GM04503 (cell line): ENCODE data around the gene NAT16.

Experiments
- DNase-seq: peaks from one replicate; pipeline ENCODE4 v3.0.0-alpha.2; 2012; ENCODE audit warnings: low read depth

NAT16 gene

DNA sequence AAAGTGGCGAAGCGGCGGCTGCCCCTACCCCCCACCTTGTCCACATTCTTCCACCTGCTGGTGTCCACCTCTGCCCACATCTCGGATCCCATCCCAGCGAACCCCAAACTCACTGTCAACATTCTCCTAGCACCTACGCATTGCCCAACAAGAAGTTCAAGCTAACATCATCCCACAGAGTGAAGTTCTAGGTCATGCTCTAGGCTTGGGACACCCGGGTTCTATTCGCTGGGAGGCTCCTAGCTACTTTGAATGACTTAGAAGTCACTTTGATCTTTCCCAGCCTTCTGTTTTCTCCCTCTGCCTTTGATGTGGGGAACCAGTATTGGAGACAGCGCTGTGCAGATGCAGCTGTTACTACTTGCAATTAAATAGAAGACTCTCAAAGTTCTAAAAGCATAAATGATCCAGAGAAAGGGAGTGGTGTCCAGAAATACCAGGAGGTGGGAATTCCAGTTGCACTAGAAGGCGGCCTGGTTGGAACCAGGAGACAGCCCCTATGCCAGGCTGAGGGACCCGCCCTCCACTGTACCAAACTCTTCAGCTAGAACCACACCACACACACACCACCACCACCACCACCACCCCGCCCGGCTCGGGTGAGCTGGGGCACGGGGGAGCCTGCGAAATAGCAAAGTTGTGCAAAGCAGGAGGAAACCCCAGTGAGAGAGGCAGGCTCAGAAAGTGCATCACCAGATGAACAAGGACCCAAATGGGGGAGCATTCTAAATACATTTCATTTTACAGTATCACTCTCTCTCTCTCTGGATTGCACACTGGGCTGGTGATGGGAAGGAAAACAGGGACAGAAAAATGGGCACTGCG lies 9.3 kb downstream of the NAT16 start:
- no peak for DNase-seq

DNA sequence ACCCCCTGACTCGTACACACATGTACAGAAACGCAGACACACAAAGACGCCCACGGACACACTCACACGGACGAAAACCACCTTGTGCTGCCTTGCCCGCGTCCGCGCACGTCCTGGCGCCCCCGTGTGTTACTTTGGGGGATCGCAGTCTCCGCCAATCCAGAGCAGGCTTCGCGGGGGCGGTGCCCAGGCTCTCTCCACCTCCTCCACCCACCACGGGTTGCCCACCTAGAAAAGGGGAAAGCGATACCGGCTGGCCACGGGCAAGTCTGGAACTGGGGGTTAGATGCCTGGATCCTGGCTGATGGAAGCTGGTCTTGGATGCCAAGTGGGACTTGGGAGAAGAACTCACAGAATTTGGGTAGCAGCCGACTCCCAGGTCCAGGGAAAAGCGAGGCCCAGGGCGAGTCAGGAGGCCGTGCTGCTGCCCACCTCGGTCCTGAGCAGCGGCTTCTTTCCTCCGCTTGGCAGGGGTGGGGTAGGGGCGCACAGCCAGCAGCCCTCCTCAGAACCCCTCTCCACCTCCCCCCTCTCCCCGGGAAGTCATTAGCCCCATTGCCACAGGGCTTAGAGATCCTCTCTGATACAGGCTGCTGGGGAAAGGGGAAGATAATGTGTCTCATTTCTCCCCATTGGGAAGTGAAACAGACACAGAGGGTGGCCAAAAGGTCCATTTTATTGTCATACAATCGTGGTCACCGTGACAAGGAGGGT lies 10.1 kb downstream of the NAT16 start:
- DNase-seq: no peak

DNA sequence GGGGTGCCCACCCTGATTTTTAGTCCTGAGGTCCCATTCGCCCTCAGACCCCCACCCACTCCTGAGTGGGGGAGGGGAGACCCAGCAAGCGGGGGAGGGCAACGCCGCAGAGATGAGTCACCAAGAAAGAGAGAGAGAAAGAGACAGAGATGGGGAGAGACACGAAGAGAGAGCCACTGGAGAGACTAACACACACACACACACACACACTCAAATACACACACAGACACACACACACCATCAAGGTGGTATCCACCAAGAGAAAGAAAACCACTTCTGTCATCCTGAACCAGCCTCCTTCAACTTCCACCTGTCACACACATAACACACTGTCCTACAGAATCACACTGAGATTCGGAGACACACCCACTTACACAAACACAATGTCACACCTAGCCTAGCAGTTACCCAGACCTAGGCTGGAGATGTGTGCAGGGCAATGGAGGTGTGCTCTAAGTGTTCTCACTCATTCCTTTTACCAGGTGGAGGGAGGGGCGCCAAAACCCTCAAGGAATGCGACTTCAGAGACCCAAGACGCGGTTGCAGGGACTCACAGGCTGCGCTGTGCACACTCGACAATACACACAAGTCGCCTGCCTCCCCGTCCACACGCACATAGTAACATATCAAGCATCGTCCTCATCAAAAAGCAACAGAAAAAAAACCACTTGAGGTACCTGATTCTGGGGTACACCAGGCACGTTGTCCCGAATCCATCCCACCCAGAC lies 10.8 kb downstream of the NAT16 start:
- DNase-seq: no peak

DNA sequence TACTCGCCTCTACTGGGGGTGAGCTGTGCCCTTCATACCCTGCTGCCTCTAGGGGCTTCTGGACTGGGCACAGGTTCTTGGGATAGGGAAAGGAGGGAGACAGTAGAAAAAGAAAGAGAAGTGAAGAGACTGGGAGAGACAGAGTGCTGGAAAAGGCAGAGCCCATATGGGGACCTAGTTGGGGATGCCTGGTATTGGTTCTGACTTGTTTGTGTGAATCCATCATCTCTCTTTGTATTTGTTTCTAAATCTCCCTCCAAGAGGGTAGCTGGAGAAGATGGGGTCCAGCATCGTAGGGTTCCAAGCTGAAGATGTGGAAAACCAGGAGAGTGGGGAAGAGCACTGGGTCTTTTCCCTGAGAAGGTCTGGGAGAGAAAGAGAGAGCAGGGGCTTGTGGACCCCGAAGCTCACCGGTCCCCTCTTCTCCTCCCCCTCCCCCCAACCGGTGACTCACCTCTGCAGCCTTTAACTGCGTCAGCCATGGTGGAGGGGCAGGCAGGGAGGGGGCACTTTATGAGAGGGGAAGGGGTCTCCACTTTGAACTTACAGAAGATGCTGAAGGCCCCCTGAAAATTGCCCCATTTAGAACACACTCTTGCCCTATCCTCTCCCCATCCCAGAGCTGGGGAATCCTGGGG lies 11.6 kb downstream of the NAT16 start:
- DNase-seq: no peak

DNA sequence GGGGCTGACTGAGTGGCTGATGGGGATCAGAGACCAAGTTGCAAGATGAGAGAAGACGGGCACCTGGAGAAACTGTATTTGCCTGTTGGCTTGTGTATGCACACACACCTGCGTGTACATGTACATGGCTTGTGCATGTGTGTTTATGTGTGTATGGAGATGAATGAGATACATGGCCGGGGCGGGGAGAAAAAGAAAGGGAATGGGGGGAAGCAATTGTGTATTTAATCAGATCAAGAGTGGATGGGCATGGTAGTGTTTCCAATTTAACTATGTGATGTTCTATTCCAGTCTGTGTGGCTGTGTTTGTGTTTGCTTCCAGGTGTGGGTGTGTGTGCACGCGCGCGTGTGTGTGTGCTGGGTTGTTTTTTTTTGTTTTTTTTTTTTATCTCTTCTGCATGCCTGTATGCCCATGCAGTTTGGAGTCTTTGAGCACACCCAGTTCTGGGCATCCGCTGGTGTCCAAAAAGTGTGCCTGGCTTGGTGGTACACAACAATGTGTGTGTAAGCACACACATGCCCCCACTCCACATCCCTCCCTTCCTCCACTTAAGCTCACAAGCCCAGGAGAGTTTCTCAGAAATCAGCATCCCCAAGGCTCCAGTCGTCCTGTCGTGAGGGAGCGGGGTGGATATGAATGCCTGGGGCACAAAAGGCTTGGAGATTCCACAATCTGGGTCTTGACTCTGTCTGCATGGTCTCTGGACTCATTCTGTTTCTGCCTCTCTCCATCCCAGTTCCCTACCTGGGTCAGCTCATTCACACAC lies 12.3 kb downstream of the NAT16 start:
- no peak for DNase-seq

DNA sequence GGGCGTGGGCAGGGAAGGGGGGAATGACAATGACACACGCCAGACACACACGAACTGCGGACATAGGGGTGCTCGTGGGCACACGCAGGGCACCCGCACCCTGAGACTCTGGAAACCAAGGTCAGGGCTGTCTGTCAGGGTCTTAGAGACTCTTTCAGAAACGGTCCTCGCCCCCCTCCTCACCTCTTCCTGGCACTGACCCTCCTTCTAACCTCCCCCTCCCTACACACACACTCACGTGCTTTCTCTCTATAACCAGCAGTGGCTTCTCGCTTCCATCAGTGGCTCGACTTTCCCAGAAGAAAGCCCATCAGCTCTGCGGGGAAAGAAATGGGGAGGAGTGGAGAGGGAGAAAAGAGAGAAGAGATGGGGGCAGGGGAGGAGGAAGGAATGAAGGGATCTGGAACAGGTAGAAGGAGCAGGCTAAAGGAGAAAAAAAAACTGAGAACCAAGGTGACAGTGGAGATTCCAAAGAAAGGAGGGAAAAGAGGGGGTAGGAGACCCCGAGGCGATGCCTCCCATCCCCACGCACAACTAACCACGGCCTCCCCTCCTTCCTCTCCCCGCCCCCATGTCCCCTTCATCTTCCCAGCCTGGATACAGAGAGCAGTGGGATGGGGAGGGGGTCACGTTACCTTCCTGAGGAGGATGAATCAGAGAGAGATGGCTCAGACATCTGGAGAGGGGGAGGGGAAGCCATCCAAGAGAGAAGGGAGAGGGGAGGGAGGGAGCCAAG lies 13.0 kb downstream of the NAT16 start:
- no peak for DNase-seq

DNA sequence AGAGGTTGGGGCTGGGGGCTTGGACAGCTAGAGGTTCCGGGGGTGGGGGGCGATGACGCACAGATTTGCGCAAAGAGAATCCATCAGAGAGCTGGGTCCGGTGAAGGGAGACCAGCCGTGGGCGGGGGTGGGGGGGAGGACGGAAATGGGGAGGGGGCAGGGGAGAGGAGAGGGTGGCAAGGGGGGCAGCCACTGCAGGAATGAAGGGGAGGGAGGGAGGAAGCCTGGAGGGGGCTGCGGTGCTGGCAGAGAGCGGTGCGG lies 13.5 kb downstream of the NAT16 start:
- no peak for DNase-seq

DNA sequence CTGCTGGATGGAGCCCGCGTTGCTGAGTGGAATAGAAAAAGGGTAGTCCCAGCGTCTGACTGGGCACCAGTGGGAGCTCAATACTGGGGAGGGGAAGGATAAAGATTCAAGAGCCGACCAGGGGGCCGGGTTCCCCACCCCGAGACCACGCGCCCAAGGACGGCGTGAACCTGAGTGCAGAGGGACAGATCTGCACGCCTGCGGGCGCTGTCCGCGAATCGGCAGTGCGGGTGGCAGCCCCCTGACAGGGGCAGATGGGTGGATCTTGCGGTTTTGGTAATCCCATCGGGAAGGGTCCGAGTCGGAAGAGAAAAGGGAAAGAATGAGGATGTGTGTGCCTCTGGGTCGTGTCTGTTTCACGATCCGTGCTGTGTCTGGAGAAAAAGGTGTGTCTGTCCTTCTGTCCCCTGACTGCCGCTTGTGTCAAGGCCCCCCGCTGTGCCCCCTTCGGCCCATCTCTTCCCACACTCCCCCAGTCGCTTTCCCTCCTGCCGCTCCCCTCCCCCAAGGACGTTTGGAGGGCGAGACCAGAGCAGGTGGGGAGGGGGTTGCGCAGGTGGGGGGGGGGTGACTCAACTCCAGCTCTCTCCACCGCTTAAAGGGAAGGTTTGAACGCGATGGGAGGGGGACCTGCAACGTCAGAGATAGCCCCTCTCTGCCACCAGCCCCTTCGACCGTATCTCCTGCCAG lies 14.0 kb downstream of the NAT16 start:
- DNase-seq: no peak

DNA sequence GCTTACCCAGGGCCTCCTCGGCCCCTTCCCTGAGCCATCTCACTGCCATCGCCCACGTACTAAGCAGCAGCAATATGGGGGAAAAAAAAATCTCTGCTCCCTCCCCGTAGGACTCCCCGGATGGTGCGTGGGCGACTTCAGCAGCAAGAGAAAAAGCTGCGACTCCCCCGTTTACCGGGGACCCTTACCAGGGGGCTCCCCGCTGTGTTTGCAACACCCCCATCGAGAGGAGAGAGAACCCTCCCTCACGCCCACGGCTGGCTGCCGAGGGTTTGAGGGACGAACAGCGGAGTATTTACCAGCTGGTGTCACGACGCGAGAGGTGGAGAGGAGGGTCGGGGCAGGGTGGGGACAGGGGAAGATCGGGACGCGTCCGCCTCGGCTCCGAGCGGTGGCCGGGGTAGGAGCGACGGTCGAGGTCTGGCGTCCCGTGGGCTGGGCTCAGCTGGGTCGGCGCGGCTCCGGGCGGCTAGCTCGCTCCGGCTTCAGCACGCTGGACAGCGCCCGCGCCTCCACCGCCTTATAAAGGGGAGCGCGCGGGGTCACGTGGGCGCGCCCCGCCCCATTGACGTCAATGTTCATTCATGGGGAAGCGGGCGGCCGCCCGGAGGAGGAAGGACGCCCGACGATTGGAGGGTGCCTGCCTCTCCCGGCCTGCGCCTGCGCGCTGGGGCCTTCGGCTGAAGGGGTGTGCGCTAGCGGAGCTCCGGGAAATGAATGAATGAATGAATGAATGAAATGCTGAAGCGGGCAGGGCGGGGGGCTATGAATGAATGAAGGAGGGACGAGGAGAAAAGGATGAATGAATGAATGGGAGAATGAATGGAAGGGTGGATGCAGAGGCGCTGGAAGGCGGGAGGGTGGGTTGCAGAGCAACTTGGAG lies 14.8 kb downstream of the NAT16 start, which contains the start of gene VGF:
TSS of gene VGF (minus strand) at position 495 of the 883 bp plus-strand sequence. CDS start 726 bp downstream, outside the sequence.
- DNase-seq: no peak

DNA sequence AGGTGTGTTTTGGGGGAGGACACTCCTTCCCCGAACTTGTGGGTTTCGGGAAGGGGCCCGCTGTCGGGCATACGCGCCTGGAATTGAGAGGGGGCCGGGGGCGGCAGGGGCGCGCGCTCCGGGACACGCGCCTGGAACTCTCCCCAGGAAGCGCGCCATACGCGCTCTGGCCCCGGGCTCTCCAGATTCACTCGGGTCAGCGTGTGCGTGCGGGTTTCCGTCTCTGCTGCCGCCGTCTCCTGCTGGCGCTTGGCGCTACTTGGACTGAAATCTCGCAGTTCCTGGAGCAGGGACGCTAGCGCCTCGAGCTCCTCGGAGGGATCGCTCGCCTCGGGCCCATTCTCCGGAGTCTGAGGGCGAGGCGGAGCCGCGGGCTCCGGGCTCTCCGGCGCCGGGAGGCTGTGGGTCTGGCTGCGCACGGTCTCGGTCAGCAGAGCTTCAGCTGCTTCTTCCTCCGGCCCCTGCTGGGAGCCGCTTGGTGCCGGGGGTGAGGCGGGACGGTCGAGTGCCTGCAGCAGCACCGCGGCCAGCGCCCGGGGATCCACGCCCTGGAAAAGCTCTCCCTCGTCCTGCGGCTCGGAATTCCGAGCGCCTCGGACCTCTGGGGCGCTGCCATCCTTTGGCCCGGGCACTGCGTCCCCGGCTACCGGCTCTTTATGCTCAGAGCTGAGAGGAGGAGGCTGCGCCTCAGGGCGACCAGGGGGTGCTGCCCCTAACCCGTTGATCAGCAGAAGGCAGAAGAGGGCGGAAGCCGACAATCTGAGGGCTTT lies 15.8 kb downstream of the NAT16 start:
- no peak for DNase-seq

DNA sequence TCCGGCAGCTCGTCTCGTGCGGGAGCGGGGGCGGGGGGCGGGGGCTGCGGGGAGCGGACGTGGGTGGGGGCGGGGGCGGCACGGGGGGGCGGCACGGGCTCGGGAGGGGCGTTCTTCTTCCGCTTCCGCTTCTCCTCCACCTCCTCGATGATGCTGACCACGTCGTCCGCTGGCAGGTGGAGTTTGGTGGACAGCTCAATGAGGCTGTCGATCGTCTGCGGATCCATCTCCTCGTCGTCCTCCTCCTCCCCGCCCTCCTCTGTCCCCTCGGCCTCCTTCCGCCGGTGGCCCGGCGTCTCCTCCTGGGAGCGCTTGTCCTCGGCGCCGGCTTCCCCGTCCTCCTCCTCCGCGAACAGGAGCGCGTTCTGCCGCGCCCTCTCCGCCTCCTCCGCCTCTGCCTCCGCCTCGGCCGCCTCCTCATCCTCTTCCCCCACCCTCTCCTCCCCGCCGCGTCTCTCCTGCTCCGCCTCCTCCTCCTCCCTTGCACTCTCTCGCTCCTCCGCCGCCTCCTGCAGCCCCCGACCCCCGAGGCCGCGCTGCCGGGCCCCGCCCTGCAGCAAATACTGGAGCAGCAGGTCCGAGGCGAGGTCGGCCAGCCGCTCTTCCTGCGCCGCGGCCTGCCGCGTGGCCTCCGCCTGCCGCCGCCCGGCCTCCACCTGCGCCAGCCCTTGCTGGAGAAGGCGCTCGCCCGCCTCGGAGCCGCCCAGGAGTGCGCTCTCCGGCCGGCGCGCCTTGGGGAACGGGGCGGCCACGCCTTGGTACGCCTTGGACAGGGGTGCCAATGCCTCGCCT lies 16.6 kb downstream of the NAT16 start:
- DNase-seq: no peak

DNA sequence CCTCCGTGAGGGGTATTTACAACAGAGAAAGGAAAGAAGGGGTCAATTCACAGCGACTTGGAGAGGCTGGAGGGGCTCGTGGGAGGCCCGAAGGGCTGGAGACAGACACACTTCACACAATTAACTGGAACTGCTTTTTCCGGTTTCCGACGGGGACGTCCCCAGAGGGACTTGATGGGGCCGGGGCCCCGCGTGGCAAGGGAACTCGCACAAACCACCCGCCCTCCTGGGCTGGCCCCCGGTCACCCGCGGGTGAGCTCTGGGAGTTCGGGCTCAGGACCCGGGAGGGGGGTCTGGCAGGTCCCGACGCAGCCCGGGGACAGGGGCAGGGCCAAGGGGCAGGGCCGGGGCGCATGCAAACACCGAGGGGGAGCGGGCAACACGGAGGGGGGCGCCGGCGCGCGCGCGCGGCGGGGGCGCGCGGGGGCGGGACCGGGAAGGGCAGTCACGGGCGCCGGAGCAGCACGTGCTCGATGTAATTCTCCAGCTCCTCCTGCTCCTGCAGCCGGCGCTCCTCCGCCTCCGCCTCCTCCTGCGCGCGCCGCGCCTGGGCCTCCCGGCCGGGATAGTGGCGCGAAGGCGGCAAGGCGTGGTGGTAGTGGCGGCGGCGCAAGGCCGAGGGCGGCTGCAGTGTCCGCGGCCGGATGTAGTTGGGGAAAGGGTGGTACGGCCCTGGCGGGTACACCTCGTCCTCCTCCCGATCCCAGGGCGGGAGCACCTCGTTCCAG lies 17.4 kb downstream of the NAT16 start:
- DNase-seq: no peak

DNA sequence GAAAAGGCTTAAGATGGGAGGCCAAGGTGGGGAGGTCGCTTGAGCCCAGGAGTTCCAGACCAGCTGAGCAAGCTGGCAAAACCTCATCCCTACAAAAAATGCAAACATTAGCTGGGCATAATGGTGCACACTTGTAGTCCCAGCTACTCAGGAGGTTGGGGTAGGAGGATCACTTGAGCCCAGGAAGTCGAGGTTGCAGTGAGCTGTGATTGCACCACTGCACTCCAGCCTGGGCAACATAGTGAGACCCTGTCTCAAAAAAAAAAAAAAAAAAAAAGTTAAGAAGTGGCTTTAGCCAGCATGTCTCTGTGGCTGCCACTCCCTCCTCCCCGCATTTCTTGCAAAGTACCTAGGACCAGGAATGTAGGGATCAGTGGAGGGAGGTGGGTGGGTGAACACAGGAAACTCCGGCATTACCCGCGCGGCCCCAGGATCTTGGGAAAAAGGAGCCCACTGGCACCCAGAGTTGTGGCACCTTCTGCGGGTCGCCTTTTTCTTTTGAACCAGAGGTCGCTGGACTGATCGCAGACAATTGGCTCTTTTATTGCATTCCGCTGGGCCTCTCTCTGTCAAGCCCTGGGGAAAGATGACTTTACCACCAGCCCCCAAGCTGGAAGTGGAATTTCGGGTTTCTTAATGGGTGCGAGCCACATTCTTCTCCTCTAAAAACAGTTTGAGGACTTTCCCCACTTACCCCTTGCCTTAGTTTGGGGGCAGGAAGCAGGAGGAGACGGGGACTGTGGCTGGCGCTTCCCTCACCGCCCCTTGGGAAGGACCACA lies 18.2 kb downstream of the NAT16 start:
- DNase-seq: no peak

DNA sequence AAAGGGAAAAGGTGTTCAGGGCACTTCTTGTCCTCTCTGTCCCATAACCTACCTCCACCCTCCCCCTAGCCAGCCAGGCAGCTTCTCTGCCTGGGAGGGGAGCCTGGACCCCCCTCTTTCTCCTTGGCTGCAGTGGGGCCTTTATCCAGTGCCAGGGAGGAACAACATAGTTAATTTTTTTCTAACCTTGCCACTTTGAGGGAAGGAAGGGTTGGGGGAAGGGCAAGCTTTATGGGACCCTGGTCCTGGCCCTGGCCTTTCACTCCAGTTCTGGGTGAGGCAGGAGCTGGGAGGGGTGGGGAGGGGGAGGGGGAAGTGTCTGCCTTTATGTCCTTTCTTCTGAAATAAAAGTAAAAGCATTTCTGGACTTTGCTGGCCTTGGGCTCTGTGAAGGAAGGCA lies 19.2 kb downstream of the NAT16 start:
- no peak for DNase-seq

DNA sequence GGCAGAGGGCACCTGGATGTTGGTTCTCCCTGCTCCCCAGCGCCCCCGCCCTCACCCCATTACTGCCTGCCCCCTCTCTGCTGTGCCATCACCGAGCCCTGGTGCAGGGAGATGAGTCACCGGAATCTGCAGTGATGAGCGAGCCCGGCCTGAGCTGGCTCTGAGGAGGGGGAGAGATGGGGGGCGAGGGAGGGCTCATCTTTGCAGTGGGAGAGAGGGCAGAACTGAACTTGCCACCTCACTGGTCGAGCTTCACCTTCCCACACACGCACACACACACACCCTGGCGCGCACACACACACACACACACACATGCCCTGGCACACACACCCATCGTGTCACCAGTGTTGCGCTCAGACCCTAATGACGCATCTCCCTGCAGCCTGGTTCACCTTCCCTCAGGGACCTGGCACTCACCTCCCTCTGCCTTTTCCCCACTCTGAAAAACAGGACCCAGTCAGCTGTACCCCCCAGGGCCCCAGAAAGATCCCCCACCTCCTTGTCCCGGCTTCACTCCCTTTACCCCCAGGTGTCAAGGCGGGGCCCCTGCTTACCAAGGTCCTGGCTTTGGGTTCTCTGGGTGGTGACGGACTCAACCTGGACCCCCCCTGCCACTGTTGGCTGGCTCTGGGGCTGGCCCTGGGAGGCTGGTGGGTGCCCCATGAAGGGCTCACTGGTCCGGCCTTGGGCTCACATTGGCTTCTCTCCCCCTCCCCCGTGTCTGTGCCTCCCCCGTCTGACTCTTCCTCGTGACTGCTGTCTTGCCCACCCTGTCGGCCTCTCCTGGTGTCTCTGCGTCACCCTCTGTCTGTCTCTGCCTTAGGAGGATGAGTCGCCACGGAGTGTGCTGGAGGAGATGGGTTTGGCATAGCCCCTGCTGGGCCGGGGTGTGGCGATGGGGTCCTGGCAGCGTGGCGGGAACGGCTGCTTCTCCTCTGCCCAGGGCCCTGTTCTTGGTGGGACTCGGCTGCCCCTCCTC lies 20.1 kb downstream of the NAT16 start:
- no peak for DNase-seq
